VCaP (cell line): ENCODE results near the gene PTPN14.
A peak's percentile ranks its signal among the peaks of the same experiment; 100 is the strongest.

Experiments
- H3K27ac ChIP-seq: fragments of 450-650 bp; 2 replicates; pipeline ENCODE4 v1.5.1; 2017
- CTCF ChIP-seq: fragments of 450-650 bp; conservative IDR thresholded peaks from 2 replicates; pipeline ENCODE4 v1.5.1; 2017; ENCODE audit warnings: mild to moderate bottlenecking, moderate library complexity

Gene PTPN14

GRCh38 chr1:214413315-214413714 lies 138.1 kb downstream of the PTPN14 start:
- peak overlapping the region; percentile 72 for H3K27ac ChIP-seq
- TF ChIP-seq CTCF, result no peak

GRCh38 chr1:214404571-214405213 lies 146.7 kb downstream of the PTPN14 start:
- no peak overlapping the region for H3K27ac ChIP-seq

GRCh38 chr1:214404154-214404553 lies 147.2 kb downstream of the PTPN14 start:
- no peak overlapping the region for H3K27ac ChIP-seq
- no peak for TF ChIP-seq CTCF

More at GRCh38 chr1:214404571-214405213, 146.7 kb downstream of the PTPN14 start:
- no peak for TF ChIP-seq CTCF

GRCh38 chr1:214403431-214403830 lies 148.0 kb downstream of the PTPN14 start:
- H3K27ac ChIP-seq, result peak overlapping the region; percentile 60
- TF ChIP-seq CTCF, result no peak

- peak overlapping the region; percentile 60 for H3K27ac ChIP-seq
- no peak for TF ChIP-seq CTCF
These were observed 148.8 kb downstream of the PTPN14 start for GRCh38 chr1:214402613-214403083.

GRCh38 chr1:214401666-214402065 lies 149.7 kb downstream of the PTPN14 start:
- no peak for TF ChIP-seq CTCF
- peak overlapping the region; percentile 60 for H3K27ac ChIP-seq

GRCh38 chr1:214400131-214400530 lies 151.3 kb downstream of the PTPN14 start:
- H3K27ac ChIP-seq, result no peak overlapping the region
- TF ChIP-seq CTCF, result no peak
